ENCODE results near the gene NNT.
"Not testable (repeated sequence)": the region's sequence is repeated elsewhere in the genome, so short reads cannot be mapped to it uniquely, and the experiment has no call there.

NNT gene

GRCh38 chr5:43602461-43603343 is at the start of gene NNT:
NNT (plus strand) TSS chr5:43603180; CDS start chr5:43609196, 6,016 bp downstream.
- peak; percentile 47 to 69 for DNase-seq (ENCODE audit: low read depth in 1 of 2, low spot score in 1 of 2)

- no peak for DNase-seq (ENCODE audit: low read depth in 1 of 2, low spot score in 1 of 2)
These were observed 49.6 kb upstream of the NNT start for GRCh38 chr5:43553381-43553780.

GRCh38 chr5:43554497-43554896 is 48.5 kb upstream of the NNT start:
- DNase-seq (ENCODE audit: low read depth in 1 of 2, low spot score in 1 of 2), result no peak

- DNase-seq (ENCODE audit: low read depth in 1 of 2, low spot score in 1 of 2), result peak; percentile 13 to 33
These were observed 46.9 kb upstream of the NNT start for GRCh38 chr5:43555895-43556606.

- not testable (repeated sequence) for DNase-seq (ENCODE audit: low read depth in 1 of 2, low spot score in 1 of 2)
These were observed 46.4 kb upstream of the NNT start for GRCh38 chr5:43556607-43556856.

- DNase-seq (ENCODE audit: low read depth in 1 of 2, low spot score in 1 of 2), result peak; percentile 63 to 70
These were observed 46.0 kb upstream of the NNT start, which contains the start of gene PAIP1 for GRCh38 chr5:43556857-43557542. PAIP1 (minus strand) TSS chr5:43557077; CDS start chr5:43556846, 231 bp downstream.

- no peak for DNase-seq (ENCODE audit: low read depth in 1 of 2, low spot score in 1 of 2)
These were observed 42.9 kb upstream of the NNT start for GRCh38 chr5:43560128-43560527.

- no peak for DNase-seq (ENCODE audit: low read depth in 1 of 2, low spot score in 1 of 2)
These were observed 41.6 kb upstream of the NNT start for GRCh38 chr5:43561356-43561755.

- no peak for DNase-seq (ENCODE audit: low read depth in 1 of 2, low spot score in 1 of 2)
These were observed 39.7 kb upstream of the NNT start for GRCh38 chr5:43563321-43563720.

GRCh38 chr5:43564289-43564850 is 38.6 kb upstream of the NNT start:
- no peak for DNase-seq (ENCODE audit: low read depth in 1 of 2, low spot score in 1 of 2)

GRCh38 chr5:43565043-43565442 is 37.9 kb upstream of the NNT start:
- no peak for DNase-seq (ENCODE audit: low read depth in 1 of 2, low spot score in 1 of 2)

- no peak for DNase-seq (ENCODE audit: low read depth in 1 of 2, low spot score in 1 of 2)
These were observed 35.0 kb upstream of the NNT start for GRCh38 chr5:43567967-43568366.

GRCh38 chr5:43569236-43569746 is 33.7 kb upstream of the NNT start:
- no peak for DNase-seq (ENCODE audit: low read depth in 1 of 2, low spot score in 1 of 2)

GRCh38 chr5:43570450-43571158 is 32.4 kb upstream of the NNT start:
- no peak for DNase-seq (ENCODE audit: low read depth in 1 of 2, low spot score in 1 of 2)

- DNase-seq (ENCODE audit: low read depth in 1 of 2, low spot score in 1 of 2), result no peak
These were observed 31.7 kb upstream of the NNT start for GRCh38 chr5:43571237-43571636.

- no peak for DNase-seq (ENCODE audit: low read depth in 1 of 2, low spot score in 1 of 2)
These were observed 30.6 kb upstream of the NNT start for GRCh38 chr5:43572357-43572756.

GRCh38 chr5:43573058-43573457 is 29.9 kb upstream of the NNT start:
- no peak for DNase-seq (ENCODE audit: low read depth in 1 of 2, low spot score in 1 of 2)

- DNase-seq (ENCODE audit: low read depth in 1 of 2, low spot score in 1 of 2), result not testable (repeated sequence)
These were observed 22.4 kb upstream of the NNT start for GRCh38 chr5:43580402-43581210.

GRCh38 chr5:43581398-43581797 is 21.6 kb upstream of the NNT start:
- DNase-seq (ENCODE audit: low read depth in 1 of 2, low spot score in 1 of 2), result no peak

All from stimulated activated CD4-positive, alpha-beta T cell treated with anti-CD3 and anti-CD28 coated beads, Interleukin-15, amount 100 ng/mL, for 1 hour (primary cell).